ENCODE measurements around the gene ZNF211. TPM values are rescaled to one million over a fixed set of nuclear protein-coding genes. Genes with fewer than 3 reads are reported as not detected.
A peak's percentile ranks its signal among the peaks of the same experiment; 100 is the strongest.

Gene ZNF211
- total and polyA plus RNA-seq, 11 donors, result 5.6 to 14.4 (median 9.0) TPM

GRCh38 chr19:57620673-57621348 is 12.2 kb upstream of the ZNF211 start:
- DNase-seq (no peak), ATAC-seq (no peak)
- TF ChIP-seq CTCF (IDR thresholded peaks at IDR 0.05) (no peak), POLR2A (IDR thresholded peaks at IDR 0.05) (no peak)
- peaks cover 0 to 26% (median 0%) of the 10 kb centered on the region in 12 donors for H3K4me1 ChIP-seq
- peaks cover 8 to 96% (median 68%) of the 10 kb centered on the region in 9 donors for H3K36me3 ChIP-seq
- peaks cover 4 to 100% (median 93%) of the 10 kb centered on the region in 12 donors for H3K9me3 ChIP-seq
- no peak overlapping the region for H3K27ac ChIP-seq
- 96 to 98% (median 98%) methylated on average over 10 of the region's 10 CpGs for WGBS, 4 donors
- no peaks in the 10 kb centered on the region for H3K27me3 ChIP-seq
- no peak overlapping the region for H3K4me3 ChIP-seq
- intact Hi-C loops (cut with DNase I), result no loop called here

GRCh38 chr19:57623091-57623490 is 9.9 kb upstream of the ZNF211 start:
- peaks cover 4 to 100% (median 90%) of the 10 kb centered on the region in 12 donors for H3K9me3 ChIP-seq
- no peak overlapping the region for H3K27ac ChIP-seq
- intact Hi-C loops (cut with DNase I), result no loop called here
- H3K36me3 ChIP-seq, result peaks cover 8 to 73% (median 50%) of the 10 kb centered on the region in 9 donors
- H3K4me1 ChIP-seq, result peaks cover 0 to 7% (median 0%) of the 10 kb centered on the region in 12 donors
- no peak overlapping the region for H3K4me3 ChIP-seq
- ATAC-seq (no peak), DNase-seq (no peak)
- no peak for TF ChIP-seq CTCF (IDR thresholded peaks at IDR 0.05)
- no peak for TF ChIP-seq POLR2A (IDR thresholded peaks at IDR 0.05)
- no peaks in the 10 kb centered on the region for H3K27me3 ChIP-seq

- no peak for DNase-seq
- peak overlapping the region in 9 of 12 donors; percentile 78 to 92 (median 85) for H3K27ac ChIP-seq
- intact Hi-C loops (cut with DNase I), result loop anchor here in 3 of 10 donors (1.0 to 2.0 kb wide), 3 partner anchors 19 to 48 kb away; partner anchors contain the start of genes ZNF551 (in 2 of the 3) and ZNF134 (in 1 of the 3)
- H3K36me3 ChIP-seq, result peaks cover 4 to 54% (median 37%) of the 10 kb centered on the region in 9 donors
- H3K27me3 ChIP-seq, result no peaks in the 10 kb centered on the region
- peak overlapping the region; percentile 68 to 93 (median 86) for H3K4me3 ChIP-seq
- WGBS, 4 donors, result 31 to 46% (median 37%) methylated on average over 6 of the region's 6 CpGs
- peak in 2 of 4 donors; percentile 13 to 51 for ATAC-seq
- TF ChIP-seq POLR2A (IDR thresholded peaks at IDR 0.05) (no peak), CTCF (IDR thresholded peaks at IDR 0.05) (no peak)
- H3K9me3 ChIP-seq, result peaks cover 0 to 52% (median 30%) of the 10 kb centered on the region in 12 donors
- peaks cover 0 to 16% (median 12%) of the 10 kb centered on the region in 12 donors for H3K4me1 ChIP-seq
These were observed 814 bp downstream of the ZNF211 start for GRCh38 chr19:57633832-57634131.

GRCh38 chr19:57637379-57637778 is 4.4 kb downstream of the ZNF211 start:
- DNase-seq (no peak), ATAC-seq (no peak)
- Histone ChIP-seq H3K4me1 (peaks cover 0 to 17% (median 12%) of the 10 kb centered on the region in 12 donors), H3K27ac (no peak overlapping the region), H3K36me3 (peaks cover 22 to 80% (median 73%) of the 10 kb centered on the region in 9 donors), H3K27me3 (no peaks in the 10 kb centered on the region), H3K4me3 (no peak overlapping the region), H3K9me3 (peaks cover 0 to 78% (median 53%) of the 10 kb centered on the region in 12 donors)
- TF ChIP-seq POLR2A (IDR thresholded peaks at IDR 0.05) (no peak), CTCF (IDR thresholded peaks at IDR 0.05) (no peak)
- WGBS, 4 donors, result 87 to 98% (median 95%) methylated on average over 4 of the region's 4 CpGs
- intact Hi-C loops (cut with DNase I), result no loop called here

Data from heart left ventricle (tissue), 16 donors.